ENCODE results near the gene CYB5R2.
A peak's percentile ranks its signal among the peaks of the same experiment; 100 is the strongest.

GRCh38 chr11:7671347-7672215 lies 1.7 kb downstream of the CYB5R2 start:
- TF ChIP-seq POLR2AphosphoS5 (IDR thresholded peaks at IDR 0.05) (peak; percentile 65), CTCF (IDR thresholded peaks at IDR 0.05) (no peak)

Data from prostate gland (tissue), 2 donors.